ENCODE data around the gene CUEDC1.

CUEDC1 gene

DNA sequence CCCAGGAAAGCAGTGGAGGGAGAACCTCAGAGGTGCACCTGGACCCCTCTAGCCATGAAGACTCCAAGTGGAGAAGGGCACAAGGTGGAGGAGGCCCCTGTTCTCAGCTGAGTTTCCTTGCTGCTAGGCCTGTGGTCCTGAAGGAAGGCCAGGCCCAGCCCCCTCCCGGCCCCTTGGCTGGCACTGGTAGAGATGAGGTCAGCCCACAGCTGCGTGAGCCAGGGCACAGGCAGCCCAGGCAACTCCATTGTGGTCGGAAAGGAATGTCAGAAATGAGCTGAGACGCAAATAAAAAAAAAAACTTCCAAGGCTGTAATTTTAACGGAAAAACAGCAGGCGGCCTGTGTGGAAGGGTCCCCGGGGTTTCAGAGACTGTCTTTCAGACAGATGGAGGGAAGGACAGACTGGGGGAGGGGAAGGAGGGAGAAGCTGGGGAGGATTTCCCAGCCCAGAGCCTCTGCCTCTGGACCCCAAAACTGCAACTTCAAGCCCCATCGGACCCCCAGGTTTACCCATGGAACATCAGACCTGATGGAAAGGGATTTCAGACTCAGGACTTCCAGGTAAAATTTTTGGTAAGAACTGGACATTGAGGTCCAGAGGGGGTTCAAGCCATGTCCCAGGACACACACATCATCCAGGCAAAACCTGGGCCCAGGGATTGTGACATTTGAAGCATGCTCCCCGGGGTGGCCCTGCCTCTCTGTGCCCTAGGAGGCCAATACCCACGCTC, 79.8 kb downstream of the CUEDC1 start:
- peak; percentile 98 for DNase-seq (ENCODE audit: low spot score)

DNA sequence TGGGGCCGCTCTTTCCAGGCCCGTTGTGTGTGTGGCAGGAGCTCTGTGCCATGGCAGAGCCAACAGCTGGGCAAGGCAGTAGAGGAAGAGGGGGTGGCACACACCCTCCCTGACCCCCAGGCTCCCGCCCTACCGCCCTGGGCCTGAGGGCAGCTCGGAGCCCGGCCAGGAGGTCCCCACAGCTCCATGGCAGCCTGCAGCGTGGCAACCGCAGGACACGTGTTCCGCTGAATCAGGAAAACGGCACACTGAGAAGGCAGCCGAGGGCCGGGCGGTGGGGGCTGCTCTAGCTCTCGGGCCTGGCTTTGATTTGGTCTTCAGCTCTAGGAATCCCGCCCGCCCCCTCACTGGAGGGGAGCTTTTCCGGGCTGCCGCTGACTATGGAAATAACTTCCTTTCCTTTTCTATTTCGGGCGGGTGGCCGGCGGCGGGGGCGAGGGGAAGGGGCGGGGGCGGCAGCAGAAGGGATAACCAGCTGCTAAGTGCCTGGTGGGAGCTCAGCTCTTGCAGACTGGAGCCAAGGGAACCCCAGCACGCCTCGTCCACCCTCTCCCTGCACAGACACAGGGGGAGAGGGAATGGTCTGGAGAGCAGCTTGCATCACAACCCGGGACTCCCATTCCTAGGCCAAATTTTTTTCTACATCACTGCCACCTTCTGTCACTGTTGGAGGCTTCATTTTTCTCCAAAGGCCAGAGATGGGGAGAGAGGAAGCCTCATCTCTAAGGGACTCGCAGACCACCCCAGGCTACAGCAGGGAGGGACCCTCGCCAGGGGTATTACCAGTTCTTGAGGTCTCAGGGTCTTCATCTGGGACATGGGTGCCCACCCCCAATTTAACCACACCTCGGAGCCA, 80.5 kb downstream of the CUEDC1 start:
- peak; percentile 85 for DNase-seq (ENCODE audit: low spot score)

- DNase-seq (ENCODE audit: low spot score), result no peak
Measured at GRCh38 chr17:57874058-57874419, 81.2 kb downstream of the CUEDC1 start.

- peak; percentile 64 for DNase-seq (ENCODE audit: low spot score)
Measured at GRCh38 chr17:57873261-57874057, 81.8 kb downstream of the CUEDC1 start.

DNA sequence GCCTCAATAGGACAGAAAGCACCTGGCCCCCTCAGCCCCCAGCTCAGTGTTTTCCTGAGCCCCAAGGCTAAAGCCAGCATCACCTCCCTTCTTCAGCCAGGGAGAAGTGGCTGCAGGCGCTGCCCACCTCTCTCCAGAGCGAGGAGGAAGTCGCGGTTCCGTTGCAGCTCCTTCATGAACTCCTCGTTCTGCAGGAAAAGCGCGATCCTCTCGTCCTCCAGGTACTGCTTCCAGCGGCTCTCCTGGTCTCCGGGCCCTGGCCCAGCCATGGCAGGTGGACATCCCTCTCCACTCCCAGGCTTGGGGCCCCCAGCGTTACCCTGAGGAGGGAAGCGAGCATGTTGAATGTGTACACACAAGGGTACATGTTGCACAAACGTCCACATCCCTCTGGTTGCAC, 82.7 kb downstream of the CUEDC1 start:
- DNase-seq (ENCODE audit: low spot score), result no peak

GRCh38 chr17:57871863-57872262, 83.3 kb downstream of the CUEDC1 start:
- no peak for DNase-seq (ENCODE audit: low spot score)

GRCh38 chr17:57871155-57871554, 84.1 kb downstream of the CUEDC1 start:
- DNase-seq (ENCODE audit: low spot score), result no peak

- DNase-seq (ENCODE audit: low spot score), result no peak
Measured at GRCh38 chr17:57870283-57870635, 85.0 kb downstream of the CUEDC1 start.

GRCh38 chr17:57869617-57870282, 85.5 kb downstream of the CUEDC1 start:
- peak; percentile 63 for DNase-seq (ENCODE audit: low spot score)

GRCh38 chr17:57868910-57869616, 86.1 kb downstream of the CUEDC1 start:
- DNase-seq (ENCODE audit: low spot score), result no peak

DNA sequence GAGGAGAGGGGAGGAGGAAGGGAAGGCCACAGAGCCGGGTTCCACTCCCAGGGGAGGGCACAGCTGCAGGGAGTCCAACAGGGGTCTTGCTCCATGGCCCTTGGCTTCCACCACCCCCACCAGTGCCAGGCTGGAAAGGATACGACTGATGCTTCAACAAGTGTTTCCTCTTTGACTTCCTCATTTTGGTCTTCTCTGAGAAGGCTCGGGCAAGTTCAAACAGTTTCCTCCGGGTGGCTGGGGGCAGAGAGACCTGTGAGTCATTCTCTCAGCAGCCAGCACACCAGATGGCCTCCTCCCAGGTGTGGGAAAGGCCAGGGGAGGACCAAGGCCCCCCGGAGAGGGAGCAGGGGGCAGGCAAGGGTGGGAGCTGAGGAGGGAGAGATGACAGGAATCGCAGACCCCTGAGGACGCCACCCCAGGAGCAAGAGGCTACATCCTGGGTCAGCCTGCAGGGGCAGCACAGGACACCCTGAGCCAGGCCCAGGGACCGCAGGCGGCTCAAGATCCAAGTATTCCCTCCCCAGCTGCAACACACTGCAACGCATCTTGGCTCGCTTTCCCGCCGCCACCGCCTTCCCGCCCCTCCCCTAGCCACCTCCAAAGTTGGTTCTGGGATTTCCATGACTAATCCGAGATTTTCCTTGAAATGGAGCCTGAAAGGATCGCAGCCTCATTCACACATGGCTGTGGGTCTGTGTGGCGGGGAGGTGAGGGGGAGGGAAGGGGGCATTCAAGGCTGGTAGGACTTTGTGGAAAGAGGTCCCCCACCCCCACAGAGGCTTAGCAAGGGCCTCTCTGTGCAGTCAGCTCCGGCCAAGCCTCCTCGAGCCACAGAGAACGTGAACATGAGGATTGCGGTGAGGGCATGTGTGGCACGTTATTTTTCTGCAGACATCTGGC, 87.0 kb downstream of the CUEDC1 start:
- peak; percentile 88 for DNase-seq (ENCODE audit: low spot score)

GRCh38 chr17:57867126-57867525, 88.1 kb downstream of the CUEDC1 start:
- no peak for DNase-seq (ENCODE audit: low spot score)

- no peak for DNase-seq (ENCODE audit: low spot score)
Measured at GRCh38 chr17:57866723-57867122, 88.5 kb downstream of the CUEDC1 start.

DNA sequence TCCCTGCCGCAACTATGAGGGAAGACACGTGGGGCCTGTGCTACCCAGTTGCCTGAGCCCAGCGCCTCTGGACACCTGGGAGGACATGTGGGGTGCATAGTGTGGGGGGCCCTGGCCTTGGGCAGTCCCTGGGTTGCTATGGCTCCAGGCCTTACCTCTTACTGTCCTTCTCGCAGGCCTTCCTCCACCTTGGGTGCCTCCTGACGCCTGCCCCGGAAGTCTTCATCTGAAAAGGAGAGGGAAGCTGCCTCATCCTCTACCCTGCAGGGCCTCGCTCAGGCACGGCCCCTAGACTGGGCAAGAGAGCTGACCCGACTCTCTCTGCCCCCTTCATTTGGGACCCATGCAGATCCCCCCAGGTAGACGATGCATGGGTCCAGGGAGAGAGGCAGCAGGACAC, 88.9 kb downstream of the CUEDC1 start:
- no peak for DNase-seq (ENCODE audit: low spot score)

DNA sequence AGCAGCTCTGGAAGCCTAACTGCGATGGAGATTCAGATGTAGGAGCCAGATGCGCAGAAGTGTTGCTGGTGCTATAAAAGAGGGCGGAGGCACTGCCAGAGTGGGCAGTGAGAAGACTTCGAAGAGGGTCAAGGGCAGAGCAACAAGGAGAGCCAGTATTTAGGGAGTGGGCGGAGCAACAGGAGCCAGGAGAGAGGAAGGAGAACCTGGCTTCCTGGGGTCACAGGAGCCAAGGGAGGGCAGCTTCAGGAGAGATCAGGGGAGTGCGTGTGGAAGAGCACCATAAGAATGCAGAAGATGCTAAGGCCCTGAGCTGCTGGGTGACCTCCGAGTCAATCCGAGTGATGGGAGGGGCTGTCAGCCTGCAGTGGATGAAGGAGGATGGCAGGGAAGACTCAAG, 90.9 kb downstream of the CUEDC1 start:
- DNase-seq (ENCODE audit: low spot score), result no peak

GRCh38 chr17:57862694-57863667, 92.2 kb downstream of the CUEDC1 start:
- no peak for DNase-seq (ENCODE audit: low spot score)

DNA sequence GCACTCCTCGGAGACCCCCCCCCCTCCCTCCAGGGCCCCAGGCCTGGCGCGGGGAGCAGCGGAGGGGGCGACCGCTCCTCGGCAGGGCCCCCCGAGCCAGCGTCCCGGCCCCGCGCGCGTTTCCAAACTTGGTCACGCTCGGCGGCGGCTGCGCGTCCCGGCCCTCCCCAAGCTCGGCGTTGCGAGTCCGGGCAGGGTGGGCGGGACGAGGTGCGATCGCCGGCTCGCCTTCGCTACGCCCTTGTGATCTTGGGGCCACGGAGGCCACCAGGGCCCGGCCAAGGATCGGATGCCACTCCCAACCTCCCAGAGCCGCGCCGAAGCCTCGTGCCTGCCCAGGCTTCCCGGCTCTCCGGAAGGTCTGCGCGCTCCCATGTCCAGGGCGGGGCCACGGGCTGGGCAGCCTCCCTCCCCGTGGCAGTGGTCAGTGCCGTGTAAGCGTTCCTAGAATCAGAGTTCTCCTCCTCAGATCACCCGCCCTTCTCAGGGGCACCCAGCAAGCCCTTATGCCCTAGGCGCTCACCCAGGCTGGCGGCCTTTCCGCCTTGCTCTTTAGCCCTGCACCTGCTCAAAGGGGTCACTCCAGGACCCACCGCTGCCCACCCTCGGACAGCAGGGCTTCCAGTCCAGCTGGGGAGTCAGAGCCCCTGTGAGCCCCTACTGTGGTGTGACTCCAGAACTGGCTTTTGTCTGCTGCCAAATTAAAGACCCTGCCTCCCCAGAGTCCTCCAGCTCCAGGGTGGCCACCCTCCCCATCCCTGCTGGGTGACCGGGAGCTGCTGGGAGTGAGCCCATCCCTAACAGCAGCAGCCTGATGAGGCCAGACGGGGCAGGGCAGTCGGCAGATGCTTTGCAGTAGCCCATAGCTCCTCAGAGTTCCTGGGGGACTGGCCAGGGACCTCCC, 93.2 kb downstream of the CUEDC1 start:
- DNase-seq (ENCODE audit: low spot score), result peak; percentile 84
